Progenitor cell of endocrine pancreas (in vitro differentiated cells): ENCODE results near the gene BRICD5. TPM values are rescaled to one million over a fixed set of nuclear protein-coding genes. Genes with fewer than 3 reads are reported as not detected.
"Not testable (repeated sequence)": the region's sequence is repeated elsewhere in the genome, so short reads cannot be mapped to it uniquely, and the experiment has no call there.

Source experiments
- DNase-seq: peaks from one replicate; pipeline ENCODE4 v3.0.0; 2021; ENCODE audit warnings: low spot score; ENCODE audit not compliant: unreplicated experiment
- H3K27ac Mint-ChIP-seq: 2 replicates; pipeline ENCODE4 v1.8.0; 2021; ENCODE audit warnings: mild to moderate bottlenecking, moderate library complexity, mixed read lengths
- H3K27me3 Mint-ChIP-seq: 2 replicates; pipeline ENCODE4 v1.8.0; 2021; ENCODE audit warnings: mixed read lengths
- H3K36me3 Mint-ChIP-seq: 2 replicates; pipeline ENCODE4 v1.8.0; 2022; ENCODE audit warnings: mixed read lengths; ENCODE audit not compliant: insufficient read depth
- H3K4me1 Mint-ChIP-seq: 2 replicates; pipeline ENCODE4 v1.8.0; 2021; ENCODE audit warnings: low read depth, mixed read lengths
- H3K4me3 Mint-ChIP-seq: 2 replicates; pipeline ENCODE4 v1.8.0; 2021; ENCODE audit warnings: low read depth, mild to moderate bottlenecking, moderate library complexity, mixed read lengths
- H3K9me3 Mint-ChIP-seq: 2 replicates; pipeline ENCODE4 v1.8.0; 2021; ENCODE audit warnings: low read depth, mixed read lengths
- CTCF ChIP-seq: fragments of 200-600 bp; sonication (generic); IDR thresholded peaks from one replicate; pipeline ENCODE4 v1.5.0; 2021; ENCODE audit warnings: antibody characterized with exemption, mild to moderate bottlenecking; ENCODE audit not compliant: unreplicated experiment
- total RNA-seq: library from RNA; stranded (reverse); gene quantifications from 2 replicates; pipeline ENCODE4 v1.2.1, GENCODE V29; 2021

The BRICD5 gene
- total RNA-seq, 1 donor from 2014 or later = 24.6 TPM

DNA sequence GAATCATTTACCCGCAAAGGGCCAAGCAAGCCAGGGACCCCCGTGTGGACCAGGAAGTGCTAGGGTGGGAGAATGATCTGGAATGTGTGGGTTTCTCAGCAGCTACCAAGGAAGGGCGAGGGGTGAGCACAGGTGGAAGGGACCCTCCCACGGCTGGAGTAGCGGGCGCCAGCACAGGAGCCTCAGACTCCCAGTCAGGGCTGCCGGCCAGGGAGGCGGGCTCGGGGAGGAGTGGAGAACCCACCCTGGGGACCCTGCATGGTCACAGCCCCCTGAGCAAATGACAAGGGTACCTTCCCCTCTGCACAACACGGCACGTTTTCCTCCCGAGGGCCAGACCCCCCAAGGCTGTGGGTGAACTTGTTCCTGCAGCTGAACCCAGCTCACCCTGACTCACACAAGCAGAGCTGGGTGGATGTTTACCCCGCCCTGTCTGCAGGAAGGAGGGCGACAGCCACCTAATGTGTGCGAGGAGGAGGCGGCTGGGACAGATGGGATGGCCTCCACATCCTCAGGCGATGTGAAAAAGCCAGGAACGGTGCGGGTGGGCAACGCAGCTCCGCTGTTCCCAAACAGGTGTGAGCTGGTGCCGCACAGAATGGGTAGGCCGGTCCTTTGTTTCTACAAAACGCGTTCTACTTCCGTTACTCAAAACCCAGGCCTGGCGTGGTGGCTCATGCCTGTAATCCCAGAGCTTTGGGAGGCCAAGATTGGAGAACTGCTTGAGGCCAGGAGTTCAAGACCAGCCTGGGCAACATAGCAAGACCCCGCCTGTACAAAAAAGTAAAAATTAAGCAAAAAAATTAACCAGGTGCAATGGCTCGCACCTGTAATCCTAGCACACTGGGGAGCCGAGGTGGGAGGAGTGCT is 34.5 kb upstream of the BRICD5 start:
- no peak for TF ChIP-seq CTCF
- no peak for DNase-seq
- Mint-ChIP-seq H3K27ac (no peak overlapping the region), H3K27me3 (no peaks in the 10 kb centered on the region), H3K36me3 (peaks cover 4% of the 10 kb centered on the region), H3K4me3 (no peak overlapping the region), H3K9me3 (no peaks in the 10 kb centered on the region), H3K4me1 (no peaks in the 10 kb centered on the region)

DNA sequence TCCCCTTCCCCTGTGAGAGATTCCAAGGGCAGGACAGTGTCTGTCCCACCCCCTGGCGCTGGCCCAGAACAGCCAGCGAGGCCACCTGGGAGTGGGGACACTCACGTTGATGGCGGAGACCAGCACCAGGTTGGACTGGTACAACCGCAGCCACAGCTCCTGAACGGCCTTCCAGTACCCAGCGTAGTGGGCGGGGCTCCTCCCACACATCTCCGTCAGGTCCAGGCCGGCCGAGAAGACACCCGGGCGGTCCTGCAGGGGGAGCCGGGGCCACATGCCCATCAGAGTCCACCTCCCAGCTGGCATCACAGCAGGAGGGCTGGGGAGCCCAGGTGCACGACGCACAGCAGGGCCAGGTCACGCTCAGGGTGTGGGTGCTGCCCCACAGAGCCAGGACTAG is 33.6 kb upstream of the BRICD5 start:
- Mint-ChIP-seq H3K4me3 (no peak overlapping the region), H3K27me3 (no peaks in the 10 kb centered on the region)
- TF ChIP-seq CTCF = no peak

GRCh38 chr16:2243781-2244180 is 33.1 kb upstream of the BRICD5 start:
- peaks cover 9% of the 10 kb centered on the region for H3K36me3 Mint-ChIP-seq
- no peak overlapping the region for H3K4me3 Mint-ChIP-seq
- DNase-seq = no peak
- TF ChIP-seq CTCF = no peak
- H3K9me3 Mint-ChIP-seq = no peaks in the 10 kb centered on the region
- H3K4me1 Mint-ChIP-seq = no peaks in the 10 kb centered on the region
- no peaks in the 10 kb centered on the region for H3K27me3 Mint-ChIP-seq
- no peak overlapping the region for H3K27ac Mint-ChIP-seq

More for the DNA sequence above, 33.6 kb upstream of the BRICD5 start:
- no peak for DNase-seq
- H3K27ac Mint-ChIP-seq = no peak overlapping the region
- H3K4me1 Mint-ChIP-seq = no peaks in the 10 kb centered on the region
- no peaks in the 10 kb centered on the region for H3K9me3 Mint-ChIP-seq
- peaks cover 9% of the 10 kb centered on the region for H3K36me3 Mint-ChIP-seq

GRCh38 chr16:2243031-2243528 is 32.4 kb upstream of the BRICD5 start:
- H3K27ac Mint-ChIP-seq = no peak overlapping the region
- no peaks in the 10 kb centered on the region for H3K9me3 Mint-ChIP-seq
- TF ChIP-seq CTCF = no peak
- H3K27me3 Mint-ChIP-seq = no peaks in the 10 kb centered on the region
- peaks cover 9% of the 10 kb centered on the region for H3K36me3 Mint-ChIP-seq
- H3K4me3 Mint-ChIP-seq = no peak overlapping the region
- no peaks in the 10 kb centered on the region for H3K4me1 Mint-ChIP-seq
- no peak for DNase-seq

GRCh38 chr16:2242598-2242997 is 31.9 kb upstream of the BRICD5 start:
- DNase-seq = no peak
- Mint-ChIP-seq H3K36me3 (peaks cover 9% of the 10 kb centered on the region), H3K27ac (no peak overlapping the region), H3K4me1 (no peaks in the 10 kb centered on the region), H3K9me3 (no peaks in the 10 kb centered on the region), H3K4me3 (no peak overlapping the region), H3K27me3 (peaks cover 2% of the 10 kb centered on the region)
- no peak for TF ChIP-seq CTCF

DNA sequence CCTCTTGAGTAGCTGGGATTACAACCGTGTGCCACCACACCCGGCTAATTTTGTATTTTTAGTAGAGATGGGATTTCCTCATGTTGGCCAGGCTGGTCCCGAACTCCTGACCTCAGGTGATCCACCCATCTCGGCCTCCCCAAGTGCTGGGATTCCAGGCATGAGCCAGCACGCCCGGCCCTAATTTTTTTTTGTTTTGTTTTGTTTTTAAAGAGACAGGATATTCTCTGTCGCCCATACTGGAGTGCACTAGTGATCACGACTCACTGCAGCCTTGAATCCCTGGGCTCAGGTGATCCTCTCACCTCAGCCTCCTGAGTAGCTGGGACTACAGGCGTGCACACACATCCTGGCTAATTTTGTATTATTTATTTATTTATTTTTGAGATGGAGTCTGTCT is 29.7 kb upstream of the BRICD5 start:
- H3K4me1 Mint-ChIP-seq, H3K4me3 Mint-ChIP-seq, H3K9me3 Mint-ChIP-seq, H3K27me3 Mint-ChIP-seq, H3K27ac Mint-ChIP-seq, DNase-seq: not testable (repeated sequence)
- peaks cover 11% of the 10 kb centered on the region for H3K36me3 Mint-ChIP-seq
